ENCODE data around the gene DISC1.

DNA sequence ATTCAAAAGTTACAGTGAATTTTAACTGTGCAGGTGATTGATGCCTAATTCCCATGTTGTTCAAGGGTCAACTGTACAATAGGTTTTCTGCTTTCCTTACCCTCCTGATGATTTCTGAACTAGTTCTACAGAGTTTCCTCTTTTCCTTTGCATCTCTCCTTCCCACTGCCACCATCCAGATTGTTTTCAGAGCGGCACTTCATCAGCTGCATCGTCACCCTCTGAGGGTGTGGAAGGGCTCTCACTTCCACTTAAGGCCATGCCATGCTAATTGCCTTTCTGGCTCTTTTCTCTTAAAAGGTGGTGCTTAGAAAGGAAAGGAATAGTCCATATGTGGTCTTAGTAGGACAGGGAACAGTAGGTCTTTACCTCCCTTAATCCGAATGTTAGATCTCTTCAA lies 39.1 kb downstream of the DISC1 start:
- no peak for TF ChIP-seq CTCF (IDR thresholded peaks at IDR 0.05)
- TF ChIP-seq, protein P1, sequence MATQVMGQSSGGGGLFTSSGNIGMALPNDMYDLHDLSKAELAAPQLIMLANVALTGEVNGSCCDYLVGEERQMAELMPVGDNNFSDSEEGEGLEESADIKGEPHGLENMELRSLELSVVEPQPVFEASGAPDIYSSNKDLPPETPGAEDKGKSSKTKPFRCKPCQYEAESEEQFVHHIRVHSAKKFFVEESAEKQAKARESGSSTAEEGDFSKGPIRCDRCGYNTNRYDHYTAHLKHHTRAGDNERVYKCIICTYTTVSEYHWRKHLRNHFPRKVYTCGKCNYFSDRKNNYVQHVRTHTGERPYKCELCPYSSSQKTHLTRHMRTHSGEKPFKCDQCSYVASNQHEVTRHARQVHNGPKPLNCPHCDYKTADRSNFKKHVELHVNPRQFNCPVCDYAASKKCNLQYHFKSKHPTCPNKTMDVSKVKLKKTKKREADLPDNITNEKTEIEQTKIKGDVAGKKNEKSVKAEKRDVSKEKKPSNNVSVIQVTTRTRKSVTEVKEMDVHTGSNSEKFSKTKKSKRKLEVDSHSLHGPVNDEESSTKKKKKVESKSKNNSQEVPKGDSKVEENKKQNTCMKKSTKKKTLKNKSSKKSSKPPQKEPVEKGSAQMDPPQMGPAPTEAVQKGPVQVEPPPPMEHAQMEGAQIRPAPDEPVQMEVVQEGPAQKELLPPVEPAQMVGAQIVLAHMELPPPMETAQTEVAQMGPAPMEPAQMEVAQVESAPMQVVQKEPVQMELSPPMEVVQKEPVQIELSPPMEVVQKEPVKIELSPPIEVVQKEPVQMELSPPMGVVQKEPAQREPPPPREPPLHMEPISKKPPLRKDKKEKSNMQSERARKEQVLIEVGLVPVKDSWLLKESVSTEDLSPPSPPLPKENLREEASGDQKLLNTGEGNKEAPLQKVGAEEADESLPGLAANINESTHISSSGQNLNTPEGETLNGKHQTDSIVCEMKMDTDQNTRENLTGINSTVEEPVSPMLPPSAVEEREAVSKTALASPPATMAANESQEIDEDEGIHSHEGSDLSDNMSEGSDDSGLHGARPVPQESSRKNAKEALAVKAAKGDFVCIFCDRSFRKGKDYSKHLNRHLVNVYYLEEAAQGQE (IDR thresholded peaks at IDR 0.05; ENCODE audit: low read depth, low read length) = no peak
- no peak for TF ChIP-seq RFX5 (IDR thresholded peaks at IDR 0.05; ENCODE audit: low read length)
- no peak for TF ChIP-seq ELF1 (IDR thresholded peaks at IDR 0.05)
- no peak for TF ChIP-seq MXI1 (IDR thresholded peaks at IDR 0.05; ENCODE audit: low read depth, low read length)
- TF ChIP-seq NFIC (IDR thresholded peaks at IDR 0.05; ENCODE audit: borderline replicate concordance) = no peak
- TF ChIP-seq ZBTB33 (IDR thresholded peaks at IDR 0.05; ENCODE audit: borderline replicate concordance, low read depth) = no peak

Data from SK-N-SH (cell line).